Medulla oblongata (tissue), 1 donor: Measurements from ENCODE around the gene XYLB.

ENCODE experiments used
- DNase-seq: peaks from one replicate; pipeline ENCODE4 v3.0.0-alpha.2; 2015; ENCODE audit errors: extremely low spot score

The XYLB gene

GRCh38 chr3:38454884-38455638 is 108.5 kb downstream of the XYLB start:
- DNase-seq = peak; percentile 13

GRCh38 chr3:38455639-38456430 is 109.2 kb downstream of the XYLB start:
- peak; percentile 44 for DNase-seq

GRCh38 chr3:38457111-38458003 is 110.8 kb downstream of the XYLB start:
- no peak for DNase-seq

- DNase-seq = no peak
Observed at GRCh38 chr3:38458796-38459498, 112.4 kb downstream of the XYLB start.

GRCh38 chr3:38459499-38460048 is 113.0 kb downstream of the XYLB start:
- DNase-seq = no peak

GRCh38 chr3:38460377-38461270 is 114.0 kb downstream of the XYLB start:
- DNase-seq = no peak
